ENCODE measurements around the gene MAP7D1. TPM values are rescaled to one million over a fixed set of nuclear protein-coding genes. Genes with fewer than 3 reads are reported as not detected.

Gene MAP7D1
- total RNA-seq, 1 experiment from 2014 or later = 49.9 TPM

DNA sequence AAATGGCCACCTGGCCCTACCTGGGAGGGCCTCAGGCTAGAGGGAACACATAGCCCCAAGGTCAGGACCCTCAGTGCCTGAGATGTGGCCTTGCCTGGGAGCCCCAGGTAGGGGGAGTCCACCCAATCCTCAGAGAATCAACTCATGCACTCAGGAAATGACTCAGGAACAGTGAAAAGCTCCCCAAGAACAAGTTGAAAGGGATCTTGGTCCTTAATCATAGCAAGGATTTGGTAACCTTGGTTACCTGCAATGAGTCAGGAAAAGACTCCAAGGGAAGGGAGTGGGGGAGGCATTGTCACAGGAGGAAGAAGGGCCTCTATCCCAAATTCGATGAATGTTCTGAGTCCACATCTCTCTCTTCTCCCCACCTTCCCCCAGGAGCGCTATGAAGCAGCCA lies 17.0 kb downstream of the MAP7D1 start:
- H3K18ac ChIP-seq (ENCODE audit: insufficient read length, low read depth, low read length) = no peak overlapping the region
- no peak overlapping the region for H2AK5ac ChIP-seq (ENCODE audit: insufficient read length, low read length)
- peaks cover 3% of the 10 kb centered on the region for H3K23me2 ChIP-seq (ENCODE audit: insufficient read length, low read depth, low read length, poor library complexity, severe bottlenecking)
- H3K4ac ChIP-seq (ENCODE audit: low read depth, low read length) = no peak overlapping the region
- Mint-ChIP-seq H3K36me3 (ENCODE audit: insufficient read depth in 1 of 3, low read depth in 3 of 3) (peaks cover 19 to 35% (median 34%) of the 10 kb centered on the region in 3 experiments; a peak in 6 of 7 replicates), H3K27ac (peak overlapping the region in 1 of 3 experiments; percentile 34; a peak in 1 of 7 replicates), H3K27me3 (ENCODE audit: low read depth) (no peaks in the 10 kb centered on the region), H3K4me3 (no peak overlapping the region), H3K9me3 (no peaks in the 10 kb centered on the region), H3K4me1 (peaks cover 8 to 29% of the 10 kb centered on the region in 2 experiments)
- no peak overlapping the region for H3K23ac ChIP-seq (ENCODE audit: insufficient read length, low read depth, low read length)
- no peak overlapping the region for H4K8ac ChIP-seq (replicated peaks; ENCODE audit: insufficient read length, low read depth, low read length)
- no peak overlapping the region for H3K56ac ChIP-seq (ENCODE audit: insufficient read length, low read depth, low read length)
- no peak overlapping the region for H3K14ac ChIP-seq (ENCODE audit: insufficient read depth, low read length)
- H2BK15ac ChIP-seq (ENCODE audit: low read depth, low read length) = no peak overlapping the region
- no peak overlapping the region for H2BK12ac ChIP-seq (ENCODE audit: insufficient read length, low read depth, low read length)
- no CpG with 5 or more reads among the region's 2 CpGs for WGBS (ENCODE audit: extremely low coverage, insufficient read length, low lambda C conversion rate)
- H3K9me3 ChIP-seq (ENCODE audit: control insufficient read depth, low read depth, low read length) = no peaks in the 10 kb centered on the region
- no peak overlapping the region for H3K4me2 ChIP-seq (ENCODE audit: insufficient read depth, insufficient read length, low read length)
- H2BK20ac ChIP-seq (ENCODE audit: low read depth, low read length, poor library complexity, severe bottlenecking) = no peak overlapping the region
- no peak overlapping the region for H2BK120ac ChIP-seq (ENCODE audit: low read depth, low read length, poor library complexity, severe bottlenecking)
- no peaks in the 10 kb centered on the region for H3K27me3 ChIP-seq (ENCODE audit: insufficient read depth, low read length)
- H4K5ac ChIP-seq (ENCODE audit: insufficient read length, low read depth, low read length) = no peak overlapping the region
- H2BK5ac ChIP-seq (ENCODE audit: insufficient read length, low read length) = no peak overlapping the region
- no peak overlapping the region for H4K91ac ChIP-seq (ENCODE audit: insufficient read length, low read depth, low read length)
- H3K79me2 ChIP-seq (ENCODE audit: insufficient read depth, low read length) = no peaks in the 10 kb centered on the region
- no peak overlapping the region for H3K9ac ChIP-seq (ENCODE audit: extremely low read depth, insufficient read length, low read length)
- H3K4me1 ChIP-seq (ENCODE audit: insufficient read depth, low read length) = peaks cover 5% of the 10 kb centered on the region; the same call in 1 of the 2 replicates
- no peak for DNase-seq
- no peak overlapping the region for H2AFZ ChIP-seq (ENCODE audit: low read length)
- H4K20me1 ChIP-seq (ENCODE audit: control insufficient read depth, insufficient read depth, insufficient read length) = peaks cover 2% of the 10 kb centered on the region
- H3K27ac ChIP-seq (ENCODE audit: insufficient read length, low read depth, low read length) = no peak overlapping the region
- H3K79me1 ChIP-seq (ENCODE audit: insufficient read depth, low read depth, low read length, poor library complexity, severe bottlenecking) = peaks cover 3% of the 10 kb centered on the region
- H3T11ph ChIP-seq (ENCODE audit: low read length) = no peak overlapping the region
- TF ChIP-seq, protein P1, sequence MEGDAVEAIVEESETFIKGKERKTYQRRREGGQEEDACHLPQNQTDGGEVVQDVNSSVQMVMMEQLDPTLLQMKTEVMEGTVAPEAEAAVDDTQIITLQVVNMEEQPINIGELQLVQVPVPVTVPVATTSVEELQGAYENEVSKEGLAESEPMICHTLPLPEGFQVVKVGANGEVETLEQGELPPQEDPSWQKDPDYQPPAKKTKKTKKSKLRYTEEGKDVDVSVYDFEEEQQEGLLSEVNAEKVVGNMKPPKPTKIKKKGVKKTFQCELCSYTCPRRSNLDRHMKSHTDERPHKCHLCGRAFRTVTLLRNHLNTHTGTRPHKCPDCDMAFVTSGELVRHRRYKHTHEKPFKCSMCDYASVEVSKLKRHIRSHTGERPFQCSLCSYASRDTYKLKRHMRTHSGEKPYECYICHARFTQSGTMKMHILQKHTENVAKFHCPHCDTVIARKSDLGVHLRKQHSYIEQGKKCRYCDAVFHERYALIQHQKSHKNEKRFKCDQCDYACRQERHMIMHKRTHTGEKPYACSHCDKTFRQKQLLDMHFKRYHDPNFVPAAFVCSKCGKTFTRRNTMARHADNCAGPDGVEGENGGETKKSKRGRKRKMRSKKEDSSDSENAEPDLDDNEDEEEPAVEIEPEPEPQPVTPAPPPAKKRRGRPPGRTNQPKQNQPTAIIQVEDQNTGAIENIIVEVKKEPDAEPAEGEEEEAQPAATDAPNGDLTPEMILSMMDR (conservative IDR thresholded peaks at IDR 0.05) = no peak
